SK-N-SH treated with all-trans-retinoic acid at 6 μM for 48 hours (cell line): Measurements from ENCODE around the gene ASTN2.

Experiments used
- ARNTL ChIP-seq: fragments of 450-650 bp; formaldehyde crosslinking; IDR thresholded peaks from 2 replicates; pipeline ENCODE4 v1.5.0; 2020; ENCODE audit warnings: low read depth, mild to moderate bottlenecking, moderate library complexity, borderline replicate concordance
- BACH2 ChIP-seq: fragments of 250-450 bp; sonication (Bioruptor Pico); IDR thresholded peaks from 2 replicates; pipeline ENCODE4 v1.9.0; 2021; ENCODE audit warnings: mild to moderate bottlenecking, borderline replicate concordance
- ISL1 ChIP-seq: fragments of 250-450 bp; sonication (Bioruptor Pico); IDR thresholded peaks from 2 replicates; pipeline ENCODE4 v2.1.2; 2022; ENCODE audit warnings: mild to moderate bottlenecking, moderate library complexity
- RARB ChIP-seq: fragments of 250-450 bp; sonication (Bioruptor Pico); IDR thresholded peaks from 2 replicates; pipeline ENCODE4 v1.8.0; 2021; ENCODE audit warnings: mild to moderate bottlenecking, moderate library complexity
- TCF4 ChIP-seq: fragments of 250-450 bp; sonication (Bioruptor Pico); IDR thresholded peaks from 2 replicates; pipeline ENCODE4 v1.8.0; 2021; ENCODE audit warnings: mild to moderate bottlenecking, moderate library complexity, borderline replicate concordance
- ZFP3 ChIP-seq: fragments of 250-450 bp; sonication (Bioruptor Pico); IDR thresholded peaks from 2 replicates; pipeline ENCODE4 v1.5.0; 2020; ENCODE audit warnings: mild to moderate bottlenecking, moderate library complexity
- ZFP30 ChIP-seq: fragments of 450-650 bp; formaldehyde crosslinking; IDR thresholded peaks from 2 replicates; pipeline ENCODE4 v1.5.0; 2022; ENCODE audit warnings: mild to moderate bottlenecking, moderate library complexity
- TF ChIP-seq, protein P1 (sequence below): fragments of 250-450 bp; sonication (Bioruptor Pico); IDR thresholded peaks from 2 replicates; pipeline ENCODE4 v1.8.0; 2021; ENCODE audit warnings: low read depth, mild to moderate bottlenecking, moderate library complexity, borderline replicate concordance
- TF ChIP-seq, protein P2 (sequence below): fragments of 250-450 bp; sonication (Bioruptor Pico); IDR thresholded peaks from 2 replicates; pipeline ENCODE4 v1.8.0; 2020; ENCODE audit warnings: mild to moderate bottlenecking, moderate library complexity, borderline replicate concordance
- TF ChIP-seq, protein P3 (sequence below): fragments of 250-450 bp; sonication (Bioruptor Pico); IDR thresholded peaks from 2 replicates; pipeline ENCODE4 v1.5.1; 2020; ENCODE audit warnings: low read depth, mild to moderate bottlenecking, moderate library complexity

DNA sequence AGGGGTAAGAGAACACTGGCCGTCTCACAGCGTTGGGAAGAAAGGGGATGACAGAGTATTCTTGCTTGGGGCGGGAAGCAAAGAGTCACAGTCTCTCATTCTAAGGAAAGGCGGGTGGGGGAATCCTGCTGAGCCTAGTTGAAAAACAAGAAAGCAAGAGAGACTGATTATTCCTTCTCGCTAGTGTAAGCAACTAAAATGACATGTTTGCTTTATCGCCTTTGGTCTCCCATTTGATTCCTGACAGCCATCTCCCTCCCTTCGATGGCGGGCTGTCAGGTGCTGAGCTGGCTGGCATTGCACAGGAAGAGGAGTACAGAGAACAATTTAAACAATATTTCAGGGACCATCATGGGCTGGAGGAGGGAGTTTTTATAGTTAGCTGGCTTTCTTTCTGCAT, 331.3 kb downstream of the ASTN2 start:
- no peak for TF ChIP-seq RARB
- no peak for TF ChIP-seq ISL1 (CRISPR knock-in tag)
- no peak for TF ChIP-seq TCF4 (CRISPR knock-in tag)
- TF ChIP-seq, protein P1, sequence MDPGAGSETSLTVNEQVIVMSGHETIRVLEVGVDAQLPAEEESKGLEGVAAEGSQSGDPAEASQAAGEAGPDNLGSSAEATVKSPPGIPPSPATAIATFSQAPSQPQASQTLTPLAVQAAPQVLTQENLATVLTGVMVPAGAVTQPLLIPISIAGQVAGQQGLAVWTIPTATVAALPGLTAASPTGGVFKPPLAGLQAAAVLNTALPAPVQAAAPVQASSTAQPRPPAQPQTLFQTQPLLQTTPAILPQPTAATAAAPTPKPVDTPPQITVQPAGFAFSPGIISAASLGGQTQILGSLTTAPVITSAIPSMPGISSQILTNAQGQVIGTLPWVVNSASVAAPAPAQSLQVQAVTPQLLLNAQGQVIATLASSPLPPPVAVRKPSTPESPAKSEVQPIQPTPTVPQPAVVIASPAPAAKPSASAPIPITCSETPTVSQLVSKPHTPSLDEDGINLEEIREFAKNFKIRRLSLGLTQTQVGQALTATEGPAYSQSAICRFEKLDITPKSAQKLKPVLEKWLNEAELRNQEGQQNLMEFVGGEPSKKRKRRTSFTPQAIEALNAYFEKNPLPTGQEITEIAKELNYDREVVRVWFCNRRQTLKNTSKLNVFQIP: no peak
- TF ChIP-seq ZFP3 (CRISPR knock-in tag): no peak
- TF ChIP-seq ZFP30 (CRISPR knock-in tag): no peak
- no peak for TF ChIP-seq ARNTL (CRISPR knock-in tag)
- TF ChIP-seq, protein P2, sequence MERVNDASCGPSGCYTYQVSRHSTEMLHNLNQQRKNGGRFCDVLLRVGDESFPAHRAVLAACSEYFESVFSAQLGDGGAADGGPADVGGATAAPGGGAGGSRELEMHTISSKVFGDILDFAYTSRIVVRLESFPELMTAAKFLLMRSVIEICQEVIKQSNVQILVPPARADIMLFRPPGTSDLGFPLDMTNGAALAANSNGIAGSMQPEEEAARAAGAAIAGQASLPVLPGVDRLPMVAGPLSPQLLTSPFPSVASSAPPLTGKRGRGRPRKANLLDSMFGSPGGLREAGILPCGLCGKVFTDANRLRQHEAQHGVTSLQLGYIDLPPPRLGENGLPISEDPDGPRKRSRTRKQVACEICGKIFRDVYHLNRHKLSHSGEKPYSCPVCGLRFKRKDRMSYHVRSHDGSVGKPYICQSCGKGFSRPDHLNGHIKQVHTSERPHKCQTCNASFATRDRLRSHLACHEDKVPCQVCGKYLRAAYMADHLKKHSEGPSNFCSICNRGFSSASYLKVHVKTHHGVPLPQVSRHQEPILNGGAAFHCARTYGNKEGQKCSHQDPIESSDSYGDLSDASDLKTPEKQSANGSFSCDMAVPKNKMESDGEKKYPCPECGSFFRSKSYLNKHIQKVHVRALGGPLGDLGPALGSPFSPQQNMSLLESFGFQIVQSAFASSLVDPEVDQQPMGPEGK (CRISPR knock-in tag): no peak
- TF ChIP-seq, protein P3, sequence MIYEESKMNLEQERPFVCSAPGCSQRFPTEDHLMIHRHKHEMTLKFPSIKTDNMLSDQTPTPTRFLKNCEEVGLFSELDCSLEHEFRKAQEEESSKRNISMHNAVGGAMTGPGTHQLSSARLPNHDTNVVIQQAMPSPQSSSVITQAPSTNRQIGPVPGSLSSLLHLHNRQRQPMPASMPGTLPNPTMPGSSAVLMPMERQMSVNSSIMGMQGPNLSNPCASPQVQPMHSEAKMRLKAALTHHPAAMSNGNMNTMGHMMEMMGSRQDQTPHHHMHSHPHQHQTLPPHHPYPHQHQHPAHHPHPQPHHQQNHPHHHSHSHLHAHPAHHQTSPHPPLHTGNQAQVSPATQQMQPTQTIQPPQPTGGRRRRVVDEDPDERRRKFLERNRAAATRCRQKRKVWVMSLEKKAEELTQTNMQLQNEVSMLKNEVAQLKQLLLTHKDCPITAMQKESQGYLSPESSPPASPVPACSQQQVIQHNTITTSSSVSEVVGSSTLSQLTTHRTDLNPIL (CRISPR knock-in tag): no peak
- TF ChIP-seq BACH2 (CRISPR knock-in tag): no peak
